Transverse colon (tissue), 3 donors: Measurements from ENCODE around the gene LCE7A.

Experiments used
- CTCF ChIP-seq, 5 experiments: fragments of 200-600 bp in 3 of 5; fragments of 450-650 bp in 2 of 5; sonication (generic) in 3 of 5; IDR thresholded peaks; 1 replicate in 2 of 5; 2 replicates in 3 of 5; pipeline ENCODE4 v1.5.1; 2016 to 2017; ENCODE audit warnings: antibody characterized with exemption in 5 of 5, inconsistent platforms in 3 of 5, mild to moderate bottlenecking in 2 of 5, moderate library complexity in 1 of 5
- EP300 ChIP-seq: sonication (generic); formaldehyde crosslinking; IDR thresholded peaks from one replicate; pipeline ENCODE4 v1.6.1; 2017; ENCODE audit warnings: antibody characterized with exemption, low read depth
- POLR2A ChIP-seq: fragments of 450-650 bp; IDR thresholded peaks from one replicate; pipeline ENCODE4 v1.6.1; 2016; ENCODE audit warnings: antibody characterized with exemption, mild to moderate bottlenecking, moderate library complexity

GRCh38 chr1:152909206-152909605 lies 49.4 kb downstream of the LCE7A start:
- no peak for TF ChIP-seq CTCF (IDR thresholded peaks at IDR 0.05)
- TF ChIP-seq EP300, result no peak
- TF ChIP-seq POLR2A, result no peak
